Mesothelial cell of epicardium (in vitro differentiated cells): ENCODE results near the gene ZBTB33. TPM values are rescaled to one million over a fixed set of nuclear protein-coding genes. Genes with fewer than 3 reads are reported as not detected.

Experiments used
- DNase-seq, 2 experiments: peaks; one replicate each; pipeline ENCODE4 v3.0.0; 2021; ENCODE audit warnings: low spot score in 2 of 2; ENCODE audit not compliant: unreplicated experiment in 2 of 2
- H3K27ac Mint-ChIP-seq: 2 replicates; pipeline ENCODE4 v1.8.0; 2021; ENCODE audit warnings: mixed read lengths
- H3K27me3 Mint-ChIP-seq: 2 replicates; pipeline ENCODE4 v1.8.0; 2021; ENCODE audit warnings: low read depth, mixed read lengths
- H3K36me3 Mint-ChIP-seq: 2 replicates; pipeline ENCODE4 v1.8.0; 2021; ENCODE audit warnings: mixed read lengths
- H3K4me1 Mint-ChIP-seq: 2 replicates; pipeline ENCODE4 v1.8.0; 2021; ENCODE audit warnings: mixed read lengths
- H3K4me3 Mint-ChIP-seq: 2 replicates; pipeline ENCODE4 v1.8.0; 2021; ENCODE audit warnings: mild to moderate bottlenecking, moderate library complexity, mixed read lengths
- H3K9me3 Mint-ChIP-seq: 2 replicates; pipeline ENCODE4 v1.8.0; 2021; ENCODE audit warnings: mixed read lengths
- total RNA-seq: library from RNA; stranded (reverse); gene quantifications from 3 replicates; pipeline ENCODE4 v1.2.1, GENCODE V29; 2021
- TF ChIP-seq, protein P1 (sequence below): fragments of 200-600 bp; sonication (generic); IDR thresholded peaks from one replicate; pipeline ENCODE4 v1.5.0; 2021; ENCODE audit warnings: antibody characterized with exemption; ENCODE audit not compliant: unreplicated experiment

Gene ZBTB33
- total RNA-seq, 1 donor from 2014 or later = 20.3 TPM

DNA sequence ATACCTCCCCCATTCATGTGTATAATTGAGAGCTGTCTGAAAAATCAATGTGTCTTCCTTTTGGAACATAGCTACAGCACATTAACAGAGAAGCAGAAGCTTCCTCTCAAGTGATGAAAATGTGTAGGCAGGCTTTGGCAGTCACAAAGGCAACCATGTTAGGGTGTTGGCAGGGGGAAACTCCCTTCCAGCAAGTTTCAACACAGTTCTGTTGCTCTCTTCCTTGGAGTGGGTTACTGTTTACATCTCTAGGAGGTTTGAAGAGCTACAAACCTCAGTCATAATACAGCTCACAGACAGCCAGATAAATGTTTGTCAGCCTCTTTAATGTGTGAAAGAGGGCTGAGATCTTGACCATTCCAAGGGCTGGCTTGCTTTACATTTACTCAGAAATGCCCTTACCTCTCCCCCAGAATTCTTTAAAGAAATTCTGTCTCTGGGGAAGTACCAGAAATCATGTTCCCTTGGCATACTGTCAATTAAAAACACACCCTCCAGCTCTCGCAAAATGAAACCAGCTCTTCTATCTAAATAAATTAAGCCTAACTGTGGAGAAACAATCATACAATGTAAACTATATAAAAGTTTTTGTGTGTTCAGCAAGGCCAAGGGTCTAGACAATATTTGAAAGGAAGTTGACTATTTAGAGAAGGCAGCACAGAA is 18.9 kb downstream of the ZBTB33 start:
- no peak for DNase-seq
- peaks cover 15% of the 10 kb centered on the region for H3K9me3 Mint-ChIP-seq
- H3K27me3 Mint-ChIP-seq = no peaks in the 10 kb centered on the region
- H3K4me1 Mint-ChIP-seq = peaks cover 18% of the 10 kb centered on the region
- TF ChIP-seq, protein P1, sequence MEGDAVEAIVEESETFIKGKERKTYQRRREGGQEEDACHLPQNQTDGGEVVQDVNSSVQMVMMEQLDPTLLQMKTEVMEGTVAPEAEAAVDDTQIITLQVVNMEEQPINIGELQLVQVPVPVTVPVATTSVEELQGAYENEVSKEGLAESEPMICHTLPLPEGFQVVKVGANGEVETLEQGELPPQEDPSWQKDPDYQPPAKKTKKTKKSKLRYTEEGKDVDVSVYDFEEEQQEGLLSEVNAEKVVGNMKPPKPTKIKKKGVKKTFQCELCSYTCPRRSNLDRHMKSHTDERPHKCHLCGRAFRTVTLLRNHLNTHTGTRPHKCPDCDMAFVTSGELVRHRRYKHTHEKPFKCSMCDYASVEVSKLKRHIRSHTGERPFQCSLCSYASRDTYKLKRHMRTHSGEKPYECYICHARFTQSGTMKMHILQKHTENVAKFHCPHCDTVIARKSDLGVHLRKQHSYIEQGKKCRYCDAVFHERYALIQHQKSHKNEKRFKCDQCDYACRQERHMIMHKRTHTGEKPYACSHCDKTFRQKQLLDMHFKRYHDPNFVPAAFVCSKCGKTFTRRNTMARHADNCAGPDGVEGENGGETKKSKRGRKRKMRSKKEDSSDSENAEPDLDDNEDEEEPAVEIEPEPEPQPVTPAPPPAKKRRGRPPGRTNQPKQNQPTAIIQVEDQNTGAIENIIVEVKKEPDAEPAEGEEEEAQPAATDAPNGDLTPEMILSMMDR = no peak
- H3K36me3 Mint-ChIP-seq = no peaks in the 10 kb centered on the region
- H3K27ac Mint-ChIP-seq = peak overlapping the region; percentile 53
- no peak overlapping the region for H3K4me3 Mint-ChIP-seq

DNA sequence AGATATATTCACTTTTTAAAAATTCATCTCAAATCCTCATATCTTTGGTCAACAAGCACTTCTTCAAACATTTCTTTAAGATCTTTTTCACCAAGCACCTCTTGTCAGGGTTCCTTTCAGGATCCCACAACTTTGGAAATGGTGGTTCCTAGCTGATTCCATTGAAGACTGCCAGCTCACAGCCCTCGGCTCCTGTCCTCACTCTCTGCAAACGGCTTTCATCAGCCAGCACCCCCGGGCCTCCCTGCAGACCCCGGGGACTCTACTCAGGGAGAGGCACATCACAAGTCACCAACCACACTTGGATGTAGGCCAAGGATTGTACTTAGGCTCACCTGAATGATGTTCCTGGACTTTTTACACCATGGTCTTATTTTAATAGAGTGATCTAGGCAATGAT is 20.0 kb downstream of the ZBTB33 start:
- TF ChIP-seq, protein P1 = no peak
- Mint-ChIP-seq H3K9me3 (peaks cover 16% of the 10 kb centered on the region), H3K4me1 (peaks cover 18% of the 10 kb centered on the region), H3K36me3 (no peaks in the 10 kb centered on the region), H3K4me3 (no peak overlapping the region), H3K27me3 (no peaks in the 10 kb centered on the region), H3K27ac (no peak overlapping the region)
- no peak for DNase-seq

DNA sequence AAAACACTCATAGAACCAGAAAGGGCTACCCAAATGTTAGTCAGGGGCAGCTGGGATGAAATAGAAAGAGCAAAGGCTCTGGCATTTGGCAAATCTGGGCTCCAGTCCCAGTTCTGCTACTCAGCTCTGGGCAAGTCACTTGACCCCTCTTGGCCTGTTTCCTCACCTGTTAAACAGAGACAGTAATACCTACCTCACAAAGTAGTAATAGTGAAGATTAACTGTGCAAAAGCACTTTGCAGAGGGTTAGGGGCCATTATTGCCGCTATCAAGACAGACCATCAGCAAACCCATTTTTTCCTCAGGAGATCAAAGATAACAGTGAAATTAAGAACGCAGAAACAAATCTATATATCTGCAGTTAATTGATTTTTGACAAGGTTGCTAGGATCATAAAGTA is 20.6 kb downstream of the ZBTB33 start:
- Mint-ChIP-seq H3K4me3 (no peak overlapping the region), H3K36me3 (no peaks in the 10 kb centered on the region), H3K27me3 (no peaks in the 10 kb centered on the region), H3K9me3 (peaks cover 20% of the 10 kb centered on the region), H3K27ac (no peak overlapping the region), H3K4me1 (peaks cover 18% of the 10 kb centered on the region)
- TF ChIP-seq, protein P1 = no peak
- DNase-seq = no peak

DNA sequence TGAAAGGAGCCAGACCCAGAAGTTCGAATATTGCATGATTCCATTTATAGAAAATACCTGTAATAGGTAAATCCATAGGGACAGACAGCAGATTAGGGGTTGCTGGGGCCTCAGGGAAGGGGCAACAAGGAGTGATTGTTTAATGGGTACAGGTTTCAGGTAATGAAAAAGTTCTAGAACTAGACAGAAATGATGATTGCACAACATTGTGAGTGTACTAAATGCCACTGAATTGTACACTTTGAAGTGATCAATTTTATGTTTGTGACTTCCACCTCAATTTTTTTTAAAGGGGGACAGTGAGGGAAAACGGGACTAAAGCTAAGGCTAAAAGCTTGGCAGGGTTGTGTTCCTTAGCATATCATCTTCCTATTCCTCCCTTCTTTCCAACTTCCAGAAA is 23.5 kb downstream of the ZBTB33 start:
- Mint-ChIP-seq H3K36me3 (no peaks in the 10 kb centered on the region), H3K4me3 (no peak overlapping the region), H3K27me3 (peaks cover 3% of the 10 kb centered on the region), H3K27ac (no peak overlapping the region), H3K4me1 (peaks cover 18% of the 10 kb centered on the region), H3K9me3 (peaks cover 19% of the 10 kb centered on the region)
- TF ChIP-seq, protein P1 = no peak
- DNase-seq = no peak

DNA sequence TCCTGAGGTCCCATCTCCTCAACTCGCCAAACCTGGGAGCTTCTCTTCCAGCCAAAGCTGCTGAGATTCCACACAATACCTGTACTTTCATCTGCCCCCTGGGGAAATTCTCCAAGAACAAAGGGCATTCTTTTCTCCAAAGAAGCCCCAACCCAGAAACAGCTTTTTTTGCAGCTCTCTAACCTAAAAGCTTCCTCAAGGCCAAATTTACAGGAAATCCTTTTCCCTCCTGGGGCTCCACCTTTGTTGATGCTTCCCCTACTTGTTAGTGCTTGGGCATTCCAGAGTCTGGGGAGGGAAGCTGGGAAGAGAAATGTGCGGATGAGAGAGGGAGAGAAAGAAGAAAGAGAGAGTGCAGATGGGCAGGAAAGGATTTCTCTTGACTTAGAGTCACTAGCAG is 24.3 kb downstream of the ZBTB33 start:
- H3K4me3 Mint-ChIP-seq = no peak overlapping the region

More for the DNA sequence above, 24.3 kb downstream of the ZBTB33 start:
- no peak for DNase-seq
- TF ChIP-seq, protein P1 = no peak
- no peaks in the 10 kb centered on the region for H3K36me3 Mint-ChIP-seq
- H3K4me1 Mint-ChIP-seq = peaks cover 12% of the 10 kb centered on the region
- peaks cover 3% of the 10 kb centered on the region for H3K27me3 Mint-ChIP-seq
- H3K27ac Mint-ChIP-seq = no peak overlapping the region
- peaks cover 16% of the 10 kb centered on the region for H3K9me3 Mint-ChIP-seq
